Measurements from ENCODE around the gene SAFB2.

GRCh38 chr19:5600797-5601196, 21.8 kb downstream of the SAFB2 start:
- TF ChIP-seq, protein P1, sequence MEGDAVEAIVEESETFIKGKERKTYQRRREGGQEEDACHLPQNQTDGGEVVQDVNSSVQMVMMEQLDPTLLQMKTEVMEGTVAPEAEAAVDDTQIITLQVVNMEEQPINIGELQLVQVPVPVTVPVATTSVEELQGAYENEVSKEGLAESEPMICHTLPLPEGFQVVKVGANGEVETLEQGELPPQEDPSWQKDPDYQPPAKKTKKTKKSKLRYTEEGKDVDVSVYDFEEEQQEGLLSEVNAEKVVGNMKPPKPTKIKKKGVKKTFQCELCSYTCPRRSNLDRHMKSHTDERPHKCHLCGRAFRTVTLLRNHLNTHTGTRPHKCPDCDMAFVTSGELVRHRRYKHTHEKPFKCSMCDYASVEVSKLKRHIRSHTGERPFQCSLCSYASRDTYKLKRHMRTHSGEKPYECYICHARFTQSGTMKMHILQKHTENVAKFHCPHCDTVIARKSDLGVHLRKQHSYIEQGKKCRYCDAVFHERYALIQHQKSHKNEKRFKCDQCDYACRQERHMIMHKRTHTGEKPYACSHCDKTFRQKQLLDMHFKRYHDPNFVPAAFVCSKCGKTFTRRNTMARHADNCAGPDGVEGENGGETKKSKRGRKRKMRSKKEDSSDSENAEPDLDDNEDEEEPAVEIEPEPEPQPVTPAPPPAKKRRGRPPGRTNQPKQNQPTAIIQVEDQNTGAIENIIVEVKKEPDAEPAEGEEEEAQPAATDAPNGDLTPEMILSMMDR (IDR thresholded peaks at IDR 0.05), result no peak
- TF ChIP-seq POLR2A (IDR thresholded peaks at IDR 0.05) (no peak), EP300 (IDR thresholded peaks at IDR 0.05; ENCODE audit: low read depth) (no peak)
